ENCODE data around the gene MLC1.

The MLC1 gene

GRCh38 chr22:50058906-50059880 is 26.0 kb downstream of the MLC1 start:
- FAIRE-seq (no peak), DNase-seq (ENCODE audit: insufficient read length, low spot score) (peak; percentile 18)

DNA sequence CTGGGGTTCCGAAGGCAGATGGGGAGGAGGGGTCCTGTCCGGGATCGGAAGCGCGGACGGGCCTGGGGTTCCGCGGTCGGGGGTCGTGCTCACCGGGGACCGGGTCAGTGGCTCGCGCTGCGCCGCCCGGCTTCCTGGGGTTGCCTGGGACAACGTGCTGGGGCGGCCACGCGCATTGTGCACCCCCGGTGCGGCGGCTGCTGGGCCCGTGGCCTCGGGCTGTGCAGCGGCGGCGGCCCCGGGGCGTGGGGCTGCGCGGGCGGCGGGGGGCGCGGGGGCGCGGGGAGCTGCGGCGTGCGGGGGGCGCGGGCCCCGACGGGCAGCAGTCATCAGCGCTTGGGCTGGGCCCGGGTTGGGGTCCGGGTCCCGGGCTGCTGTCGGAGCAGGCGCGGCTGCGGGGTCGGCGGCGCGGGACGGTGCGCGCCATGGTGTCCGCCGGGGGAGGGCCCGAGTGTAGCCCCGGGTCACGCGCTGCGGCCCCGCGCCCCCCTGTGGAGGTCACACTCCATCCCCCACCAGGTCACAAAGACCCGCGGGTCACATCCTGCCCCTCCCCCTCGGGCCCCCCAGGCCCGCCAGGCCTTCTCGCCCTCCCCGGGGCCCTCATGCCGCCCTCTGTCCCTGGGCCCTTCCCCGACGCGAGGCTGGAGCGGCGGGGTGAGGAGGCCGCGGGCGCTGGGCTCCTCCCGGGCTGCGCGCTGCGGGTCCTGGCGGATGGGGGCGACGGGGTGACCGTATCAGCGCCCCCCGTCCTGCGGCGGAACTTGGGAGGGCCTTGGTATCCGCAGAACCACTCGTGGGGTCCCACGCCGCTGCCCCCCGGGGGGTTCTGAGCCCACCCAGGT is 26.9 kb downstream of the MLC1 start, which contains the start of gene TTLL8:
TSS of gene TTLL8 (minus strand) at position 238 of the 845 bp plus-strand sequence.
- no peak for FAIRE-seq
- no peak for DNase-seq (ENCODE audit: insufficient read length, low spot score)

GRCh38 chr22:50057278-50058060 is 27.8 kb downstream of the MLC1 start:
- DNase-seq (ENCODE audit: insufficient read length, low spot score) = no peak
- no peak for FAIRE-seq

- FAIRE-seq = no peak
- no peak for DNase-seq (ENCODE audit: insufficient read length, low spot score)
Measured at GRCh38 chr22:50056214-50056972, 28.8 kb downstream of the MLC1 start.

- DNase-seq (ENCODE audit: insufficient read length, low spot score) = no peak
- FAIRE-seq = no peak
Measured at GRCh38 chr22:50053861-50054260, 31.4 kb downstream of the MLC1 start.

GRCh38 chr22:50051930-50052329 is 33.3 kb downstream of the MLC1 start:
- no peak for DNase-seq (ENCODE audit: insufficient read length, low spot score)
- FAIRE-seq = no peak

- FAIRE-seq (no peak), DNase-seq (ENCODE audit: insufficient read length, low spot score) (no peak)
Measured at GRCh38 chr22:50049299-50050195, 35.7 kb downstream of the MLC1 start.

GRCh38 chr22:50048836-50049235 is 36.4 kb downstream of the MLC1 start:
- DNase-seq (ENCODE audit: insufficient read length, low spot score) (no peak), FAIRE-seq (no peak)

GRCh38 chr22:50048061-50048765 is 37.0 kb downstream of the MLC1 start:
- DNase-seq (ENCODE audit: insufficient read length, low spot score) (no peak), FAIRE-seq (no peak)

- FAIRE-seq = peak; percentile 26
- DNase-seq (ENCODE audit: insufficient read length, low spot score) = no peak
Measured at GRCh38 chr22:50047346-50047745, 37.9 kb downstream of the MLC1 start.

- FAIRE-seq = no peak
Measured at GRCh38 chr22:50046481-50047245, 38.6 kb downstream of the MLC1 start.

GRCh38 chr22:50046019-50046415 is 39.2 kb downstream of the MLC1 start:
- DNase-seq (ENCODE audit: insufficient read length, low spot score) = no peak
- no peak for FAIRE-seq

More at GRCh38 chr22:50046481-50047245, 38.6 kb downstream of the MLC1 start:
- no peak for DNase-seq (ENCODE audit: insufficient read length, low spot score)

GRCh38 chr22:50045211-50046018 is 39.8 kb downstream of the MLC1 start:
- no peak for FAIRE-seq
- DNase-seq (ENCODE audit: insufficient read length, low spot score) = no peak

GRCh38 chr22:50044485-50045118 is 40.6 kb downstream of the MLC1 start:
- no peak for FAIRE-seq

GRCh38 chr22:50041361-50042065 is 43.7 kb downstream of the MLC1 start:
- DNase-seq (ENCODE audit: insufficient read length, low spot score) (no peak), FAIRE-seq (no peak)

More at GRCh38 chr22:50044485-50045118, 40.6 kb downstream of the MLC1 start:
- no peak for DNase-seq (ENCODE audit: insufficient read length, low spot score)

All from HTR-8/SVneo (cell line).